ENCODE results near the gene KLHL30.
"Not testable (repeated sequence)": the region's sequence is repeated elsewhere in the genome, so short reads cannot be mapped to it uniquely, and the experiment has no call there.

Gene KLHL30

GRCh38 chr2:238101891-238102841 is 36.3 kb upstream of the KLHL30 start:
- peak; percentile 22 for DNase-seq

GRCh38 chr2:238102865-238103264 is 35.6 kb upstream of the KLHL30 start:
- DNase-seq = no peak

- peak; percentile 18 for DNase-seq
Measured at GRCh38 chr2:238103465-238104225, 34.8 kb upstream of the KLHL30 start.

- DNase-seq = peak; percentile 21
Measured at GRCh38 chr2:238104226-238104690, 34.2 kb upstream of the KLHL30 start.

- no peak for DNase-seq
Measured at GRCh38 chr2:238104691-238105371, 33.6 kb upstream of the KLHL30 start.

- DNase-seq = no peak
Measured at GRCh38 chr2:238105506-238106338, 32.7 kb upstream of the KLHL30 start.

GRCh38 chr2:238106339-238106697 is 32.1 kb upstream of the KLHL30 start:
- no peak for DNase-seq

GRCh38 chr2:238106698-238107524 is 31.6 kb upstream of the KLHL30 start:
- DNase-seq = no peak

- no peak for DNase-seq
Measured at GRCh38 chr2:238107525-238108422, 30.7 kb upstream of the KLHL30 start.

- DNase-seq = no peak
Measured at GRCh38 chr2:238108423-238109183, 29.9 kb upstream of the KLHL30 start.

GRCh38 chr2:238113611-238114010 is 24.9 kb upstream of the KLHL30 start:
- DNase-seq = no peak

GRCh38 chr2:238114331-238114841 is 24.1 kb upstream of the KLHL30 start:
- no peak for DNase-seq

GRCh38 chr2:238114851-238115660 is 23.4 kb upstream of the KLHL30 start:
- no peak for DNase-seq

GRCh38 chr2:238115709-238116108 is 22.8 kb upstream of the KLHL30 start:
- DNase-seq = not testable (repeated sequence)

GRCh38 chr2:238116298-238117198 is 21.9 kb upstream of the KLHL30 start:
- no peak for DNase-seq

GRCh38 chr2:238117199-238118154 is 21.0 kb upstream of the KLHL30 start:
- no peak for DNase-seq

Measured in stimulated activated CD8-positive, alpha-beta memory T cell treated with anti-CD3 and anti-CD28 coated beads, Interleukin-4, amount 100 ng/mL, for 48 hours (primary cell).